Measurements from ENCODE around the gene NARF. TPM values are rescaled to one million over a fixed set of nuclear protein-coding genes. Genes with fewer than 3 reads are reported as not detected.
A peak's percentile ranks its signal among the peaks of the same experiment; 100 is the strongest.

The NARF gene
- total and polyA plus RNA-seq, 2 experiments from 2014 or later: 66.1 to 67.1 TPM

DNA sequence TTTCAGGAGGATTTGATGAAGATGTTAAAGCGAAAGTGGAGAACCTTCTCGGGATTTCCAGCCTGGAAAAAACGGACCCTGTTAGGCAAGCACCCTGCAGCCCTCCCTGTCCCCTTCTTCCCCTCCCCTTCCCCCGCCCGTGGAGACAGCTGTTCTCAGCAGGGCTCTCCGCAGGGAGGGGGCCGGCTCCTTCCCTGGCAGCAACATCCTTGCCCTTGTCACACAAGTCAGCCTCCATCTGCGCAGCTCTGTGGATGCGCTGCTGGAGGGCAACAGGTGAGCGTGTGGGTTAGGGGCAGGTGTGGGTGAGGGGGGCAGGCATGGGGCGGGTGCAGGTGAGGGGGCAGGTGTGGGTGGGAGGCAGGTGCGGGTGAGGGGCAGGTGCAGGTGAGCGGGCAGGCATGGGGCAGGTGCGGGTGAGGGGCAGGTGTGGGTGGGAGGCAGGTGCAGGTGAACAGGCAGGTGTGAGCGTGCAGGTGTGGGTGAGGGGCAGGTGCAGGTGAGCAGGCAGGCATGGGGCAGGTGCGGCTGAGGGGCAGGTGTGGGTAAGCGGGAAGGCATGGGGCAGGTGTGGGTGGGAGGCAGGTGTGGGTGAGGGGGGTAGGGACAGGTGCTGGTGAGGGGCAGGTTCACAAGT, 17.4 kb upstream of the NARF start:
- Mint-ChIP-seq H3K9me3 (no peaks in the 10 kb centered on the region), H3K4me3 (no peak overlapping the region), H3K4me1 (peaks cover 15% of the 10 kb centered on the region), H3K36me3 (ENCODE audit: low read depth) (peaks cover 15% of the 10 kb centered on the region), H3K27ac (0 out of 2 replicates have a peak overlapping the region, but pooled peaks have one; percentile 51), H3K27me3 (ENCODE audit: insufficient read depth, low read depth, poor library complexity) (peaks cover 15% of the 10 kb centered on the region)
- no peak overlapping the region for H2AFZ ChIP-seq
- H3K27me3 ChIP-seq (ENCODE audit: insufficient read depth): no peaks in the 10 kb centered on the region
- no peak overlapping the region; the same call in 1 of the 2 replicates for H3K4me2 ChIP-seq
- H3K79me2 ChIP-seq (replicated peaks; ENCODE audit: insufficient read depth): no peaks in the 10 kb centered on the region
- H3K4me3 ChIP-seq: no peak overlapping the region
- H3F3A ChIP-seq (replicated peaks; ENCODE audit: low read depth): 0 out of 2 replicates have a peak, but pooled peaks cover 3% of the 10 kb centered on the region
- H3K4me1 ChIP-seq (ENCODE audit: insufficient read depth): peaks cover 5% of the 10 kb centered on the region
- no peak overlapping the region for H3K27ac ChIP-seq (ENCODE audit: low read depth)
- TF ChIP-seq EZH2phosphoT487 (IDR thresholded peaks at IDR 0.05; ENCODE audit: unreplicated experiment) (no peak), STAT1 (IDR thresholded peaks at IDR 0.05; ENCODE audit: unreplicated experiment) (no peak), JUNB (IDR thresholded peaks at IDR 0.05; ENCODE audit: unreplicated experiment) (no peak), CTCF (conservative IDR thresholded peaks at IDR 0.05; ENCODE audit: low read depth in 2 of 2) (no peak), ZNF462 (CRISPR knock-in tag; IDR thresholded peaks at IDR 0.05) (no peak), CREB1 (CRISPR knock-in tag; IDR thresholded peaks at IDR 0.05; ENCODE audit: low read depth) (no peak), NANOG (IDR thresholded peaks at IDR 0.05; ENCODE audit: borderline replicate concordance) (no peak), ETS1 (IDR thresholded peaks at IDR 0.05) (no peak), POLR2AphosphoS5 (IDR thresholded peaks at IDR 0.05; ENCODE audit: low read depth) (no peak), EZH2 (IDR thresholded peaks at IDR 0.05; ENCODE audit: low read depth, unreplicated experiment) (no peak), ZNF114 (CRISPR knock-in tag; IDR thresholded peaks at IDR 0.05) (no peak), ZNF331 (CRISPR knock-in tag; IDR thresholded peaks at IDR 0.05; ENCODE audit: low read depth) (no peak), REST (IDR thresholded peaks at IDR 0.05; ENCODE audit: unreplicated experiment) (no peak)
- no peaks in the 10 kb centered on the region for H3K36me3 ChIP-seq (ENCODE audit: insufficient read depth)
- no peaks in the 10 kb centered on the region; the same call in 1 of the 2 replicates for H4K20me1 ChIP-seq (replicated peaks; ENCODE audit: insufficient read depth)
- DNase-seq (ENCODE audit: low spot score) (peak; percentile 50), ATAC-seq (peak; percentile 17)
- H3K9me2 ChIP-seq (ENCODE audit: insufficient read depth): no peaks in the 10 kb centered on the region
